ENCODE data around the gene TNS3.

Gene TNS3

DNA sequence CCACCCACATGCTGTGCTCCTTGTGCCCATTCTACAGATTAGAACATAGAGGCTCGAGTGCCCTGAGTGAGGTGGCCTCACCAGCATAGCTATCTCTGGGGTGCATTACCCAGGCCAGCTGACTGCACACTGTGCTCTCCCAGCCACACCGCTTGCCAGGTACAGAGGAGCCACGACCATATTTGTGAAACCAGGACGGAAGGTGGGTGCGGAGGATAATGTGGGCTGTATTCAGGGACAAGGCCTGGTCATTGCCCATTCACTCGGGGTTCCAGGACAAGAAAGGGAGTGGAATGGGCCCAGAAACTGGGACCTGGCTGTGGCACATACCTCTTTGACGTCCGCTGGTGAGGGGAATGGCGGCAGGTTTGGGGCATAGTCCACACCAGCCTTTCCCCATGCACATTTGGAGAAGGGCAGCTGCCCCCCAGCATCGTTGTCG, 236.0 kb downstream of the TNS3 start:
- Histone ChIP-seq H3K27ac (replicated peaks) (no peak overlapping the region), H3K27me3 (ENCODE audit: insufficient read depth, poor library complexity, severe bottlenecking) (no peaks in the 10 kb centered on the region), H3K4me3 (replicated peaks; ENCODE audit: insufficient read depth, low read length) (no peak overlapping the region)
- no peak for DNase-seq (ENCODE audit: low read depth in 1 of 2, low spot score in 1 of 2)
- TF ChIP-seq SPI1 (IDR thresholded peaks at IDR 0.05; ENCODE audit: borderline replicate concordance, low read depth) (no peak), GABPA (IDR thresholded peaks at IDR 0.05; ENCODE audit: low read depth) (no peak), POLR2AphosphoS5 (IDR thresholded peaks at IDR 0.05; ENCODE audit: low read depth) (no peak)
- TF ChIP-seq, protein P1, sequence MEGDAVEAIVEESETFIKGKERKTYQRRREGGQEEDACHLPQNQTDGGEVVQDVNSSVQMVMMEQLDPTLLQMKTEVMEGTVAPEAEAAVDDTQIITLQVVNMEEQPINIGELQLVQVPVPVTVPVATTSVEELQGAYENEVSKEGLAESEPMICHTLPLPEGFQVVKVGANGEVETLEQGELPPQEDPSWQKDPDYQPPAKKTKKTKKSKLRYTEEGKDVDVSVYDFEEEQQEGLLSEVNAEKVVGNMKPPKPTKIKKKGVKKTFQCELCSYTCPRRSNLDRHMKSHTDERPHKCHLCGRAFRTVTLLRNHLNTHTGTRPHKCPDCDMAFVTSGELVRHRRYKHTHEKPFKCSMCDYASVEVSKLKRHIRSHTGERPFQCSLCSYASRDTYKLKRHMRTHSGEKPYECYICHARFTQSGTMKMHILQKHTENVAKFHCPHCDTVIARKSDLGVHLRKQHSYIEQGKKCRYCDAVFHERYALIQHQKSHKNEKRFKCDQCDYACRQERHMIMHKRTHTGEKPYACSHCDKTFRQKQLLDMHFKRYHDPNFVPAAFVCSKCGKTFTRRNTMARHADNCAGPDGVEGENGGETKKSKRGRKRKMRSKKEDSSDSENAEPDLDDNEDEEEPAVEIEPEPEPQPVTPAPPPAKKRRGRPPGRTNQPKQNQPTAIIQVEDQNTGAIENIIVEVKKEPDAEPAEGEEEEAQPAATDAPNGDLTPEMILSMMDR (IDR thresholded peaks at IDR 0.05; ENCODE audit: insufficient read depth, low read length), result no peak
- TF ChIP-seq, protein P2, sequence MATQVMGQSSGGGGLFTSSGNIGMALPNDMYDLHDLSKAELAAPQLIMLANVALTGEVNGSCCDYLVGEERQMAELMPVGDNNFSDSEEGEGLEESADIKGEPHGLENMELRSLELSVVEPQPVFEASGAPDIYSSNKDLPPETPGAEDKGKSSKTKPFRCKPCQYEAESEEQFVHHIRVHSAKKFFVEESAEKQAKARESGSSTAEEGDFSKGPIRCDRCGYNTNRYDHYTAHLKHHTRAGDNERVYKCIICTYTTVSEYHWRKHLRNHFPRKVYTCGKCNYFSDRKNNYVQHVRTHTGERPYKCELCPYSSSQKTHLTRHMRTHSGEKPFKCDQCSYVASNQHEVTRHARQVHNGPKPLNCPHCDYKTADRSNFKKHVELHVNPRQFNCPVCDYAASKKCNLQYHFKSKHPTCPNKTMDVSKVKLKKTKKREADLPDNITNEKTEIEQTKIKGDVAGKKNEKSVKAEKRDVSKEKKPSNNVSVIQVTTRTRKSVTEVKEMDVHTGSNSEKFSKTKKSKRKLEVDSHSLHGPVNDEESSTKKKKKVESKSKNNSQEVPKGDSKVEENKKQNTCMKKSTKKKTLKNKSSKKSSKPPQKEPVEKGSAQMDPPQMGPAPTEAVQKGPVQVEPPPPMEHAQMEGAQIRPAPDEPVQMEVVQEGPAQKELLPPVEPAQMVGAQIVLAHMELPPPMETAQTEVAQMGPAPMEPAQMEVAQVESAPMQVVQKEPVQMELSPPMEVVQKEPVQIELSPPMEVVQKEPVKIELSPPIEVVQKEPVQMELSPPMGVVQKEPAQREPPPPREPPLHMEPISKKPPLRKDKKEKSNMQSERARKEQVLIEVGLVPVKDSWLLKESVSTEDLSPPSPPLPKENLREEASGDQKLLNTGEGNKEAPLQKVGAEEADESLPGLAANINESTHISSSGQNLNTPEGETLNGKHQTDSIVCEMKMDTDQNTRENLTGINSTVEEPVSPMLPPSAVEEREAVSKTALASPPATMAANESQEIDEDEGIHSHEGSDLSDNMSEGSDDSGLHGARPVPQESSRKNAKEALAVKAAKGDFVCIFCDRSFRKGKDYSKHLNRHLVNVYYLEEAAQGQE (IDR thresholded peaks at IDR 0.05; ENCODE audit: insufficient replicate concordance, low read depth), result no peak

GRCh38 chr7:47344171-47344955, 237.5 kb downstream of the TNS3 start:
- Histone ChIP-seq H3K27ac (replicated peaks) (no peak overlapping the region), H3K4me3 (replicated peaks; ENCODE audit: insufficient read depth, low read length) (no peak overlapping the region), H3K27me3 (ENCODE audit: insufficient read depth, poor library complexity, severe bottlenecking) (no peaks in the 10 kb centered on the region)
- DNase-seq (ENCODE audit: low read depth in 1 of 2, low spot score in 1 of 2), result no peak
- TF ChIP-seq, protein P2 (IDR thresholded peaks at IDR 0.05; ENCODE audit: insufficient replicate concordance, low read depth), result no peak
- no peak for TF ChIP-seq GABPA (IDR thresholded peaks at IDR 0.05; ENCODE audit: low read depth)
- TF ChIP-seq POLR2AphosphoS5 (IDR thresholded peaks at IDR 0.05; ENCODE audit: low read depth), result no peak
- TF ChIP-seq, protein P1 (IDR thresholded peaks at IDR 0.05; ENCODE audit: insufficient read depth, low read length), result no peak
- TF ChIP-seq SPI1 (IDR thresholded peaks at IDR 0.05; ENCODE audit: borderline replicate concordance, low read depth), result no peak

DNA sequence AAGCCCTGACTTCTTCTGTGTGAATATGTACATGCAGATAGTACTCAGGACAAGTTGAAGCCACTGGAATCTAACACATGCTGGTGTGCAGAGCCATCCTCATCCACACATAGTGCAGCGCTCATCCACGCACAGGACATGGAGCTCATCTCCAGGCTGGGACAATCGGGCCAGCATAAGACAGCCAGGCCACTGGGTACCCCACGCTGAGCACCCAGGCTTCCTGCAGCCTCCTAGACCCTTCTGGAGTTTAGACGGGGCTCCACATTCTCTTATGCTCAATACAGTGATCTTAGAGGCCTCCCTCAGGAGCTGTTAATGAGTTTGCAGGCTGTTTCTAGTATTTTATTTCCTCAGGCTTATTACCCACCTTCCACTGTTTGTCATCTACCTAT, 238.9 kb downstream of the TNS3 start:
- H3K27me3 ChIP-seq (ENCODE audit: insufficient read depth, poor library complexity, severe bottlenecking), result no peaks in the 10 kb centered on the region
- H3K27ac ChIP-seq (replicated peaks), result no peak overlapping the region
- no peak overlapping the region for H3K4me3 ChIP-seq (replicated peaks; ENCODE audit: insufficient read depth, low read length)
- TF ChIP-seq SPI1 (IDR thresholded peaks at IDR 0.05; ENCODE audit: borderline replicate concordance, low read depth), result no peak
- TF ChIP-seq, protein P1 (IDR thresholded peaks at IDR 0.05; ENCODE audit: insufficient read depth, low read length), result no peak
- TF ChIP-seq GABPA (IDR thresholded peaks at IDR 0.05; ENCODE audit: low read depth), result no peak
- TF ChIP-seq, protein P2 (IDR thresholded peaks at IDR 0.05; ENCODE audit: insufficient replicate concordance, low read depth), result no peak
- no peak for TF ChIP-seq POLR2AphosphoS5 (IDR thresholded peaks at IDR 0.05; ENCODE audit: low read depth)
- DNase-seq (ENCODE audit: low read depth in 1 of 2, low spot score in 1 of 2), result no peak

All from HL-60 (cell line).